PC-9 (cell line): ENCODE data around the gene BCL11B.

Experiments used
- CTCF ChIP-seq: fragments of 200-600 bp; sonication (generic); conservative IDR thresholded peaks from 2 replicates; pipeline ENCODE4 v1.6.1; 2017; ENCODE audit warnings: mixed run types, antibody characterized with exemption, mild to moderate bottlenecking, moderate library complexity
- EZH2 ChIP-seq: fragments of 200-600 bp; sonication (generic); IDR thresholded peaks from 2 replicates; pipeline ENCODE4 v1.8.0; 2017; ENCODE audit warnings: antibody characterized with exemption, low read depth

GRCh38 chr14:99145307-99145706 is 126.7 kb downstream of the BCL11B start:
- TF ChIP-seq CTCF (no peak), EZH2 (no peak)
